Mesenchymal stem cell (in vitro differentiated cells and primary cell): ENCODE measurements around the gene DNAJC5.
"Not testable (repeated sequence)": the region's sequence is repeated elsewhere in the genome, so short reads cannot be mapped to it uniquely, and the experiment has no call there.

Experiments used
- DNase-seq: peaks from one replicate; pipeline ENCODE4 v3.0.0-alpha.2; 2013
- H2AFZ ChIP-seq: one replicate; pipeline ENCODE4 v1.6.1; 2013; ENCODE audit warnings: low read depth, mild to moderate bottlenecking, control low read depth, inconsistent platforms, low read length, moderate library complexity
- H2AK5ac ChIP-seq: 2 replicates; pipeline ENCODE4 v1.6.1; 2013; ENCODE audit warnings: low read length, moderate library complexity, mild to moderate bottlenecking, inconsistent platforms; ENCODE audit not compliant: severe bottlenecking
- H2BK120ac ChIP-seq: one replicate; pipeline ENCODE4 v1.6.1; 2013; ENCODE audit warnings: low read depth, mild to moderate bottlenecking, inconsistent platforms, low read length, moderate library complexity
- H2BK12ac ChIP-seq, 2 experiments: one replicate each; pipeline ENCODE4 v1.6.1; 2013; ENCODE audit warnings: inconsistent platforms in 2 of 2, low read length in 2 of 2, mild to moderate bottlenecking in 2 of 2, moderate library complexity in 2 of 2, control low read depth in 1 of 2
- H2BK15ac ChIP-seq: one replicate; pipeline ENCODE4 v1.6.1; 2013; ENCODE audit warnings: mild to moderate bottlenecking, low read depth, inconsistent platforms; ENCODE audit not compliant: poor library complexity, severe bottlenecking
- H2BK5ac ChIP-seq: 2 replicates; pipeline ENCODE4 v1.6.1; 2013; ENCODE audit warnings: low read depth, mild to moderate bottlenecking, low read length, control low read depth, inconsistent platforms; ENCODE audit not compliant: poor library complexity, severe bottlenecking
- H3K14ac ChIP-seq, 2 experiments: one replicate each; pipeline ENCODE4 v1.6.1; 2013; ENCODE audit warnings: inconsistent platforms in 2 of 2, low read length in 2 of 2, control low read depth in 1 of 2, mild to moderate bottlenecking in 1 of 2, moderate library complexity in 1 of 2
- H3K18ac ChIP-seq, 2 experiments: one replicate each; pipeline ENCODE4 v1.6.1; 2013; ENCODE audit warnings: inconsistent platforms in 2 of 2, low read length in 2 of 2, control low read depth in 1 of 2, low read depth in 1 of 2, mild to moderate bottlenecking in 1 of 2
- H3K23ac ChIP-seq, 2 experiments: one replicate each; pipeline ENCODE4 v1.6.1; 2013; ENCODE audit warnings: inconsistent platforms in 2 of 2, low read length in 2 of 2, mild to moderate bottlenecking in 2 of 2, moderate library complexity in 2 of 2, control low read depth in 1 of 2
- H3K27ac ChIP-seq: 2 replicates; pipeline ENCODE4 v1.5.1; 2013; ENCODE audit warnings: mild to moderate bottlenecking, moderate library complexity, low read length, control low read depth, inconsistent platforms; ENCODE audit not compliant: poor library complexity, severe bottlenecking
- H3K27me3 ChIP-seq, 2 experiments: 2 replicates each; pipeline versions ENCODE4 v1.6.1 to v1.7.0; 2013; ENCODE audit warnings: low read length in 2 of 2, mild to moderate bottlenecking in 2 of 2, moderate library complexity in 2 of 2, control low read depth in 1 of 2, inconsistent platforms in 1 of 2; ENCODE audit not compliant: control insufficient read depth in 1 of 2, insufficient read depth in 1 of 2
- H3K36me3 ChIP-seq, 2 experiments: 2 replicates each; pipeline versions ENCODE4 v1.6.1 to v1.7.0; 2013; ENCODE audit warnings: low read length in 2 of 2, control low read depth in 1 of 2, inconsistent platforms in 1 of 2, low read depth in 1 of 2, mild to moderate bottlenecking in 1 of 2; ENCODE audit not compliant: insufficient read depth in 2 of 2, control insufficient read depth in 1 of 2
- H3K4ac ChIP-seq, 2 experiments: one replicate each; pipeline ENCODE4 v1.6.1; 2013; ENCODE audit warnings: inconsistent platforms in 2 of 2, low read length in 2 of 2, mild to moderate bottlenecking in 2 of 2, moderate library complexity in 2 of 2, control low read depth in 1 of 2, low read depth in 1 of 2
- H3K4me1 ChIP-seq: 2 replicates; pipeline ENCODE4 v1.6.1; 2013; ENCODE audit warnings: low read depth, low read length, control low read depth; ENCODE audit not compliant: control insufficient read depth, insufficient read depth
- H3K4me2 ChIP-seq: 2 replicates; pipeline ENCODE4 v1.6.1; 2013; ENCODE audit warnings: low read length, mild to moderate bottlenecking, inconsistent platforms; ENCODE audit not compliant: poor library complexity, severe bottlenecking
- H3K4me3 ChIP-seq, 2 experiments: 2 replicates each; pipeline versions ENCODE4 v1.5.1 to v1.7.0; 2013; ENCODE audit warnings: low read length in 2 of 2, mild to moderate bottlenecking in 2 of 2, control low read depth in 1 of 2, low read depth in 1 of 2; ENCODE audit not compliant: insufficient read depth in 1 of 2
- H3K79me1 ChIP-seq: replicated peaks from 2 replicates; pipeline ENCODE4 v1.6.1; 2013; ENCODE audit warnings: mild to moderate bottlenecking, control low read depth, low read length, inconsistent platforms; ENCODE audit not compliant: poor library complexity, severe bottlenecking
- H3K9ac ChIP-seq: 2 replicates; pipeline ENCODE4 v1.7.0; 2013; ENCODE audit warnings: mild to moderate bottlenecking, low read length, moderate library complexity
- H3K9me3 ChIP-seq: 2 replicates; pipeline ENCODE4 v1.7.0; 2013; ENCODE audit warnings: mild to moderate bottlenecking, low read length; ENCODE audit not compliant: control insufficient read depth
- H4K8ac ChIP-seq: one replicate; pipeline ENCODE4 v1.6.1; 2013; ENCODE audit warnings: inconsistent platforms, mild to moderate bottlenecking, low read length, moderate library complexity
- H4K91ac ChIP-seq: one replicate; pipeline ENCODE4 v1.6.1; 2013; ENCODE audit warnings: mild to moderate bottlenecking, low read length, inconsistent platforms
- WGBS: methylation state at CpG from one replicate; pipeline ENCODE4 v1.1.7; 2013; ENCODE audit warnings: mixed read lengths; 5-methylcytosine and 5-hydroxymethylcytosine counted together

The DNAJC5 gene

GRCh38 chr20:63959699-63960075 is 64.8 kb downstream of the DNAJC5 start:
- Histone ChIP-seq H4K8ac (no peak overlapping the region), H3K4me1 (peaks cover 25% of the 10 kb centered on the region), H3K36me3 (peaks cover 46 to 75% of the 10 kb centered on the region in 2 experiments), H3K4me2 (no peak overlapping the region), H4K91ac (no peak overlapping the region), H3K79me1 (peaks cover 23% of the 10 kb centered on the region), H3K4me3 (no peak overlapping the region), H2BK120ac (no peak overlapping the region), H3K9ac (no peak overlapping the region), H3K18ac (no peak overlapping the region), H2AK5ac (no peak overlapping the region), H3K23ac (no peak overlapping the region), H2BK15ac (no peak overlapping the region), H2BK5ac (no peak overlapping the region), H2BK12ac (no peak overlapping the region), H3K14ac (no peak overlapping the region), H3K27ac (no peak overlapping the region), H3K9me3 (no peaks in the 10 kb centered on the region), H3K4ac (no peak overlapping the region), H2AFZ (no peak overlapping the region), H3K27me3 (no peaks in the 10 kb centered on the region)
- WGBS: 95% methylated on average over 9 of the region's 17 CpGs
- no peak for DNase-seq

GRCh38 chr20:63960654-63961621 is 66.0 kb downstream of the DNAJC5 start:
- not testable (repeated sequence) for H3K9ac ChIP-seq, H3K4me3 ChIP-seq, H3K27ac ChIP-seq, H2BK15ac ChIP-seq, H3K4ac ChIP-seq, H3K23ac ChIP-seq, H2BK120ac ChIP-seq, H2AK5ac ChIP-seq, H3K27me3 ChIP-seq, H3K4me2 ChIP-seq, H4K8ac ChIP-seq, H3K14ac ChIP-seq, H2AFZ ChIP-seq, H3K18ac ChIP-seq, H2BK12ac ChIP-seq, H3K9me3 ChIP-seq, DNase-seq, H2BK5ac ChIP-seq, H4K91ac ChIP-seq
- H3K36me3 ChIP-seq: peaks cover 47 to 74% of the 10 kb centered on the region in 2 experiments
- H3K79me1 ChIP-seq: peaks cover 21% of the 10 kb centered on the region
- 96% methylated on average over 13 of the region's 15 CpGs for WGBS
- peaks cover 23% of the 10 kb centered on the region for H3K4me1 ChIP-seq

GRCh38 chr20:63961664-63962425 is 66.9 kb downstream of the DNAJC5 start:
- Histone ChIP-seq H3K79me1 (peaks cover 25% of the 10 kb centered on the region), H3K36me3 (peaks cover 56 to 81% of the 10 kb centered on the region in 2 experiments), H3K4ac (no peak overlapping the region), H3K4me2 (no peak overlapping the region), H3K18ac (no peak overlapping the region), H3K23ac (no peak overlapping the region), H3K27ac (no peak overlapping the region), H3K14ac (no peak overlapping the region), H3K9ac (no peak overlapping the region), H2BK12ac (no peak overlapping the region), H2AK5ac (no peak overlapping the region), H2BK15ac (no peak overlapping the region), H3K9me3 (no peaks in the 10 kb centered on the region), H4K8ac (no peak overlapping the region), H3K4me3 (no peak overlapping the region), H2BK120ac (no peak overlapping the region), H2AFZ (no peak overlapping the region), H2BK5ac (no peak overlapping the region), H3K27me3 (no peaks in the 10 kb centered on the region), H4K91ac (no peak overlapping the region), H3K4me1 (peaks cover 23% of the 10 kb centered on the region)
- no peak for DNase-seq
- WGBS: 96% methylated on average over 20 of the region's 26 CpGs
